Measurements from ENCODE around the gene SIGLEC14.

The SIGLEC14 gene

GRCh38 chr19:51610576-51610975 is 36.0 kb downstream of the SIGLEC14 start:
- DNase-seq = no peak

GRCh38 chr19:51607920-51608562 is 38.6 kb downstream of the SIGLEC14 start:
- peak; percentile 64 for DNase-seq

GRCh38 chr19:51607077-51607476 is 39.5 kb downstream of the SIGLEC14 start:
- no peak for DNase-seq

DNA sequence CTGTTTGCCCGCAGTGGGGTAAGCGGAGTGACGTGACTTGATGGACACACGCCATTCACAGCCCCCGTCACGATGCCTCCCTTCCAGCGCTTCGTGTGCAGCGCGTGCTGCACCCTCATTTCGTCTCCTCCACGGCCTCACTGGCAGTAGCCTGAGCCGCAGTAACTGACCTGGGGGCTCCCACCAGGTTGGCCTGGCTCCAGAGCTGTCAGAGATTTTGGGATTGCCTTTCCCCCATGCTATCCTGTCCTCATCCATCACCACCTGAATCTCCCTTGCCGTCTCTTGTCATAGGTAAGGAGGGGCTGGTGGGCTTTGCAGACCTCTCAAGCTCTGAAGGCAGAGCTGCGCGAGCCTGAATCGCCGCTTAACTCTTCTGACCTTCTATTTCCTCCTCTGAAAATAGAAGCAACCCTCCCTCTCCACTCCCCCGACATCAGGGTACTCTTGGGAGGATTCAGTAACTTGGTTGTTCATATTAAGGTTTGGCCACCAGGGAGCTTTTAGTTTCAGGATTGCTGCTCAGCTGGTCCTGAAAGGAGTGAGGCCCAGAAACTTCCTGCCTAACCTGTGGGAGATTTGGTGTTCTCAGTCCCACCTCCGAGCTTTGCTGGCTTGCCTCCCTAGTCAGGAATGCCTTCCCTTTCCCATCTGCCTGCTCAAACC is 44.3 kb downstream of the SIGLEC14 start:
- no peak for DNase-seq

DNA sequence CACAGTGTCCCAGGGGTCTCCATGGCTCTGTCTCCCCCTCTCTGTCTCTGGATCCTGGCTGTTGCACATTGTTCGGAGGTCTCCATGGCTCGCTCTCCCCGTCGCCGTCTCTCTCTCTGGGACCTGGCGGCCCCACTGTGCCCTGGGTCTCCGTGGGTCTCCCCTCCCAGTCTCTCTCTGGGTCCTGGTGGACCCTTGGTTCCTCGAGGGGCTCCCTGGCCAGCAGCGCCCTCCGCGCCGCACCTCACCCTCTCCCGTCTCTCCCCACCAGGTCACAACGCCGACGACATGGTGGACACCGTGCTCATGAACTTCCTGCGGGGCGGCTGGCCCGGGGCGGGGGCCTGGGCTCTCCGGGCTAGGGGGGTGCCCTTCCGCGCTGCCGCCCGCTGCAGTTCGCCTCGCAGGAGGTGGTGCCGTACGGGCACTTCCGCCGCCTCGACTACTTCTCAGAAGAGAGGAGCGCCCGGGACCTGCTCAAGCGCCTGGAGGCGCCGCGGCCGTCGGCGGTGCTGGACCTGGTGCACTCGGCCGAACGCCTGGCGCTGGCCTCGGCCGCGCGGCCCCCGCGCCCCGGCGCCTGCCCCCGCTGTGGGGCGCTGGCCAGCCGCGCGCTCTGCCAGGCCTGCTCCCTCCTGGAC is 45.6 kb downstream of the SIGLEC14 start:
- no peak for DNase-seq

DNA sequence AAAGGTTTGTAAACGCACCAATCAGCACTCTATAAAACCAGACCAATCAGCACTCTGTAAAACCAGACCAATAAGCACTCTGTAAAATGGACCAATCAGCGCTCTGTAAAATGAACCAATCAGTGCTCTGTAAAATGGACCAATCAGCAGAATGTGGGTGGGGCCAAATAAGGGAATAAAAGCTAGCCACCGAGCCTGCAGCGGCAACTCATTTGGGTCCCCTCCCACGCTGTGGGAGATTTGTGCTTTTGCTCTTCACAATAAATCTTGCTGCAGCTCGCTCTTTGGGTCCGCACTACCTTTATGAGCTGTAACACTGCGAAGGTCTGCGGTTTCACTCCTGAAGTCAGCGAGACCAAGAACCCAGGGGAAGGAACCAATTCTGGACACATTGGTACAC is 47.5 kb downstream of the SIGLEC14 start:
- DNase-seq = no peak

- no peak for DNase-seq
These were observed 48.3 kb downstream of the SIGLEC14 start for GRCh38 chr19:51598159-51598915.

- DNase-seq = no peak
These were observed 51.1 kb downstream of the SIGLEC14 start for GRCh38 chr19:51595190-51596175.

- DNase-seq = no peak
These were observed 51.9 kb downstream of the SIGLEC14 start for GRCh38 chr19:51594774-51595109.

GRCh38 chr19:51593969-51594773 is 52.5 kb downstream of the SIGLEC14 start:
- DNase-seq = peak; percentile 97

- DNase-seq = no peak
These were observed 53.3 kb downstream of the SIGLEC14 start for GRCh38 chr19:51593138-51593890.
